H1 (cell line): Measurements from ENCODE around the gene HOXB8. TPM values are rescaled to one million over a fixed set of nuclear protein-coding genes. Genes with fewer than 3 reads are reported as not detected.
A peak's percentile ranks its signal among the peaks of the same experiment; 100 is the strongest.

Source experiments
- CHD7 ChIP-seq: fragments of 300-600 bp; sonication (generic); IDR thresholded peaks from 2 replicates; pipeline ENCODE4 v1.7.1; 2012; ENCODE audit warnings: low read length, moderate library complexity, mild to moderate bottlenecking, inconsistent platforms; ENCODE audit not compliant: insufficient replicate concordance
- CREB1 ChIP-seq: IDR thresholded peaks from 2 replicates; pipeline ENCODE4 v1.6.1; 2012; ENCODE audit warnings: inconsistent platforms
- EGR1 ChIP-seq: IDR thresholded peaks from 2 replicates; pipeline ENCODE4 v1.6.1; 2011; ENCODE audit warnings: low read depth, low read length, borderline replicate concordance
- EZH2 ChIP-seq: fragments of 200-600 bp; sonication (generic); IDR thresholded peaks from 2 replicates; pipeline ENCODE4 v1.7.1; 2012; ENCODE audit warnings: low read depth, mild to moderate bottlenecking, moderate library complexity, low read length, inconsistent platforms; ENCODE audit not compliant: severe bottlenecking
- GABPA ChIP-seq: IDR thresholded peaks from 2 replicates; pipeline ENCODE4 v1.6.1; 2011; ENCODE audit warnings: mild to moderate bottlenecking, low read length, moderate library complexity, borderline replicate concordance; ENCODE audit not compliant: insufficient read depth
- HDAC6 ChIP-seq: IDR thresholded peaks from one replicate; pipeline ENCODE4 v1.7.1; 2012; ENCODE audit warnings: low read depth, mild to moderate bottlenecking, inconsistent platforms, low read length, moderate library complexity
- KDM1A ChIP-seq: fragments of 200-600, 300-600 bp; sonication (generic); IDR thresholded peaks from 2 replicates; pipeline ENCODE4 v1.7.1; 2016; ENCODE audit warnings: mild to moderate bottlenecking, low read length, borderline replicate concordance
- KDM4A ChIP-seq: IDR thresholded peaks from one replicate; pipeline ENCODE4 v1.7.1; 2012; ENCODE audit warnings: low read depth, mild to moderate bottlenecking, moderate library complexity, low read length, inconsistent platforms; ENCODE audit not compliant: severe bottlenecking
- NRF1 ChIP-seq: IDR thresholded peaks from 2 replicates; pipeline ENCODE4 v1.6.1; 2011; ENCODE audit warnings: mild to moderate bottlenecking, low read depth, low read length, improper control_type of control experiment
- RFX5 ChIP-seq: IDR thresholded peaks from 2 replicates; pipeline ENCODE4 v1.6.1; 2011; ENCODE audit warnings: low read depth, low read length, improper control_type of control experiment, borderline replicate concordance
- SP2 ChIP-seq: IDR thresholded peaks from 2 replicates; pipeline ENCODE4 v1.6.1; 2012; ENCODE audit warnings: mild to moderate bottlenecking, low read length, inconsistent platforms
- TAF1 ChIP-seq: IDR thresholded peaks from 2 replicates; pipeline ENCODE4 v1.6.1; 2011; ENCODE audit warnings: mild to moderate bottlenecking, low read depth, low read length
- TBP ChIP-seq: IDR thresholded peaks from 2 replicates; pipeline ENCODE4 v1.6.1; 2011; ENCODE audit warnings: low read depth, low read length, improper control_type of control experiment
- polyA plus RNA-seq, 7 experiments: library from polyadenylated mRNA; depleted of rRNA in 3 of 7; stranded (reverse) in 5 of 7; unstranded in 2 of 7; fragments of >200 nt in 5 of 7; fragments of 200-250 nt in 2 of 7; gene quantifications; 1 replicate in 5 of 7; 2 replicates in 1 of 7; 4 replicates in 1 of 7; pipeline versions ENCODE4 v1.2.1 to v1.2.3, GENCODE V29; 2011 to 2013; ENCODE audit warnings: missing spikeins in 2 of 7, mixed read lengths in 2 of 7
- total RNA-seq: library from RNA; stranded (reverse); fragmentation: NEBNext Ultra II Directional; extraction: Animal tissue kit (Norgen Biotek cat#: 25700); gene quantifications from 2 replicates; pipeline ENCODE4 v1.2.1, GENCODE V29; 2021

Gene HOXB8
- total and polyA plus RNA-seq, 2 of the 8 experiments (the other 6 are each of a cell fraction or from before 2014, with no cell fraction given), result not detected

- TF ChIP-seq CHD7, result no peak
- TF ChIP-seq HDAC6, result no peak
- no peak for TF ChIP-seq SP2
- no peak for TF ChIP-seq TBP
- no peak for TF ChIP-seq NRF1
- no peak for TF ChIP-seq KDM1A
- no peak for TF ChIP-seq EGR1
- TF ChIP-seq KDM4A, result no peak
- TF ChIP-seq EZH2, result peak; percentile 99
- TF ChIP-seq CREB1, result no peak
- no peak for TF ChIP-seq GABPA
- no peak for TF ChIP-seq TAF1
- TF ChIP-seq RFX5, result no peak
Observed at GRCh38 chr17:48633266-48633677, 18.2 kb upstream of the HOXB8 start (continued).
